GM12864 (cell line): Measurements from ENCODE around the gene XPO6.

Experiments used
- DNase-seq: peaks from one replicate; pipeline ENCODE4 v3.0.0-alpha.2; 2011; ENCODE audit warnings: low read depth
- H3K4me3 ChIP-seq: 2 replicates; pipeline ENCODE4 v1.5.1; 2011; ENCODE audit warnings: mild to moderate bottlenecking, low read depth, low read length, control low read depth
- CTCF ChIP-seq: IDR thresholded peaks from 2 replicates; pipeline ENCODE4 v1.5.1; 2011; ENCODE audit warnings: low read depth, mild to moderate bottlenecking, moderate library complexity, low read length, control low read depth, inconsistent platforms; ENCODE audit errors: missing control alignments

Gene XPO6

GRCh38 chr16:28107232-28107631, 104.5 kb downstream of the XPO6 start:
- TF ChIP-seq CTCF = no peak
- DNase-seq = no peak
- H3K4me3 ChIP-seq = no peak overlapping the region

GRCh38 chr16:28106467-28107215, 105.1 kb downstream of the XPO6 start:
- no peak for DNase-seq
- TF ChIP-seq CTCF = no peak
- no peak overlapping the region for H3K4me3 ChIP-seq

GRCh38 chr16:28105954-28106353, 105.8 kb downstream of the XPO6 start:
- no peak for TF ChIP-seq CTCF
- no peak for DNase-seq
- H3K4me3 ChIP-seq = no peak overlapping the region

- DNase-seq = no peak
- no peak overlapping the region for H3K4me3 ChIP-seq
- TF ChIP-seq CTCF = no peak
These were observed 106.5 kb downstream of the XPO6 start for GRCh38 chr16:28105297-28105696.

GRCh38 chr16:28104404-28104803, 107.4 kb downstream of the XPO6 start:
- DNase-seq = no peak
- TF ChIP-seq CTCF = no peak
- H3K4me3 ChIP-seq = no peak overlapping the region

GRCh38 chr16:28103516-28104170, 108.1 kb downstream of the XPO6 start:
- no peak for TF ChIP-seq CTCF
- DNase-seq = no peak
- no peak overlapping the region for H3K4me3 ChIP-seq

- no peak for TF ChIP-seq CTCF
- DNase-seq = no peak
- no peak overlapping the region for H3K4me3 ChIP-seq
These were observed 110.3 kb downstream of the XPO6 start for GRCh38 chr16:28101533-28101890.
